ENCODE data around the gene FAM20C.
"Not testable (repeated sequence)": the region's sequence is repeated elsewhere in the genome, so short reads cannot be mapped to it uniquely, and the experiment has no call there.

GRCh38 chr7:242826-243579 lies 50.6 kb downstream of the FAM20C start:
- not testable (repeated sequence) for TF ChIP-seq POLR2A (IDR thresholded peaks at IDR 0.05); CTCF (IDR thresholded peaks at IDR 0.05 in 4 of 5, conservative IDR thresholded peaks at IDR 0.05 in 1 of 5)

Measured in gastrocnemius medialis (tissue), 4 donors.